GM23248 (cell line): Measurements from ENCODE around the gene FOXE3.

Experiments
- EZH2 ChIP-seq: fragments of 200-600 bp; sonication (generic); IDR thresholded peaks from 2 replicates; pipeline ENCODE4 v1.6.1; 2018; ENCODE audit warnings: antibody characterized with exemption, mild to moderate bottlenecking; ENCODE audit not compliant: insufficient read depth, poor library complexity, severe bottlenecking
- EZH2phosphoT487 ChIP-seq: fragments of 200-600 bp; sonication (generic); IDR thresholded peaks from 2 replicates; pipeline ENCODE4 v1.6.1; 2018; ENCODE audit warnings: antibody characterized with exemption, moderate library complexity, mild to moderate bottlenecking, low read depth; ENCODE audit not compliant: insufficient read depth

DNA sequence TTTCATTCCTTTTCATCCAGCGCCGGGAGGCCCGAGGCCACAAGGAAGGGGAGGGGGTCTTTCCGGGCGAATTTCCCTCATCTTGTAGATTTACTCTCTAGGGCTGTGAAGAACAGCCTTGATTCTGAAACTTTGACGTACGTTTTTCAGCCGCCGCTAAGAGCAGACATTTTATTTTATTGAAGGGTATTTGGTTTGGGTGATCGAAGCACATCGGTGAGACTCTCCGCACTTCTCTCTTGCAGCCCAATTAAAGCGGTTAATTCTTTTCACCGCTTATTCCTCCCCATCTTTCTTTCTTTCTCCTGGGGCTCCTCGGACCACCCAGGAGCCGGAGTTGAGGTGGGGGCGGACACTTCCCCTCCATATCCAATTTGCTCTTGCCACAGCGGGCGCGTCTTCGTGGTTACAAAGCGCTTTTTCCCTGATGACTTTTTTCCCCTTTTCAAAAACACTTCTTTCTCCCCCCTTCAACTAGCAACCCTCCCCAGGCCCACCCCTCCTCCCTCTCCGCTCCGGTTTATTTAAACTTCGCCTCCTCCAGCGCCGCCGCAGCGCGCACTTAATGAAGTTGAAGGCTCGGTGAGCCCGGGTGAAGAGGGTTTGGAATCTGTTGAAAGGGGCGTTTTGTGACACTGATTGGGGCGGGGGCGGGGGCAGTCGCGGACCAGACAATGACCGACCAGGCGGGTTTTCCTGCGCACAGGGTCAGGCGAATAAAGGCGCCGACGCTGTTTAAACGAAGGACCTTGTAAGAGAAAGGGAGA, 27.6 kb downstream of the FOXE3 start:
- TF ChIP-seq EZH2phosphoT487 (no peak), EZH2 (no peak)
